ENCODE data around the gene TMEM116.
"Not testable (repeated sequence)": the region's sequence is repeated elsewhere in the genome, so short reads cannot be mapped to it uniquely, and the experiment has no call there.

The TMEM116 gene

GRCh38 chr12:111957224-111957623 lies 55.7 kb downstream of the TMEM116 start:
- WGBS (ENCODE audit: extremely low coverage, insufficient coverage, insufficient read length) = no CpG with 5 or more reads among the region's 31 CpGs
- H3K9ac ChIP-seq (ENCODE audit: low read length); H3K36me3 ChIP-seq (ENCODE audit: control insufficient read depth in 1 of 2, insufficient read depth in 2 of 2, low read length in 2 of 2): not testable (repeated sequence)

GRCh38 chr12:111954969-111955368 lies 58.0 kb downstream of the TMEM116 start:
- H2AFZ ChIP-seq (ENCODE audit: insufficient read depth, low read length, poor library complexity) = no peak overlapping the region
- no peak overlapping the region for H3K4ac ChIP-seq (ENCODE audit: low read depth, low read length)
- H4K91ac ChIP-seq (ENCODE audit: low read depth, low read length) = no peak overlapping the region
- no peaks in the 10 kb centered on the region for H3K79me1 ChIP-seq (ENCODE audit: low read length)
- WGBS (ENCODE audit: extremely low coverage, insufficient coverage, insufficient read length) = no CpG with 5 or more reads among the region's 5 CpGs
- DNase-seq = no peak
- no peaks in the 10 kb centered on the region for H3K4me1 ChIP-seq (ENCODE audit: control insufficient read depth in 1 of 2, insufficient read depth in 2 of 2, low read length in 2 of 2)
- no peak overlapping the region for H3K9ac ChIP-seq (ENCODE audit: low read length)
- no peak overlapping the region for H3K27ac ChIP-seq (ENCODE audit: low read depth, low read length)
- H3K4me3 ChIP-seq (ENCODE audit: low read depth, low read length) = no peak overlapping the region
- peaks cover 8% of the 10 kb centered on the region for H3K9me3 ChIP-seq (ENCODE audit: insufficient read depth, low read depth, low read length)
- no peak overlapping the region for H4K12ac ChIP-seq (ENCODE audit: low read depth, low read length)
- H2BK120ac ChIP-seq (ENCODE audit: insufficient read depth, low read length, poor library complexity) = no peak overlapping the region
- no peak overlapping the region for H3K18ac ChIP-seq (ENCODE audit: low read length)
- no peaks in the 10 kb centered on the region for H3K27me3 ChIP-seq (ENCODE audit: insufficient read depth, low read length)
- H3K23ac ChIP-seq (ENCODE audit: low read length) = no peak overlapping the region
- H2BK12ac ChIP-seq (ENCODE audit: low read length) = no peak overlapping the region
- no peak overlapping the region for H3K14ac ChIP-seq (ENCODE audit: low read length)
- H3K79me2 ChIP-seq (ENCODE audit: control insufficient read depth, insufficient read depth, low read length, poor library complexity) = no peaks in the 10 kb centered on the region
- H3K4me2 ChIP-seq (ENCODE audit: low read length) = no peak overlapping the region
- no peak overlapping the region for H2AK5ac ChIP-seq (ENCODE audit: low read length)
- no peak overlapping the region for H4K8ac ChIP-seq (ENCODE audit: low read depth, low read length)
- H2BK5ac ChIP-seq (ENCODE audit: low read depth, low read length, poor library complexity) = no peak overlapping the region
- H3K36me3 ChIP-seq (ENCODE audit: control insufficient read depth in 1 of 2, insufficient read depth in 2 of 2, low read length in 2 of 2) = no peaks in the 10 kb centered on the region

More at GRCh38 chr12:111957224-111957623, 55.7 kb downstream of the TMEM116 start:
- H3K18ac ChIP-seq (ENCODE audit: low read length); H4K8ac ChIP-seq (ENCODE audit: low read depth, low read length); H3K4me1 ChIP-seq (ENCODE audit: control insufficient read depth in 1 of 2, insufficient read depth in 2 of 2, low read length in 2 of 2); H3K14ac ChIP-seq (ENCODE audit: low read length); H3K4me3 ChIP-seq (ENCODE audit: low read depth, low read length); H3K4ac ChIP-seq (ENCODE audit: low read depth, low read length); H2BK120ac ChIP-seq (ENCODE audit: insufficient read depth, low read length, poor library complexity); H2AFZ ChIP-seq (ENCODE audit: insufficient read depth, low read length, poor library complexity); H4K12ac ChIP-seq (ENCODE audit: low read depth, low read length); H3K4me2 ChIP-seq (ENCODE audit: low read length); H4K91ac ChIP-seq (ENCODE audit: low read depth, low read length); H3K23ac ChIP-seq (ENCODE audit: low read length); H2AK5ac ChIP-seq (ENCODE audit: low read length); H3K27me3 ChIP-seq (ENCODE audit: insufficient read depth, low read length); H3K27ac ChIP-seq (ENCODE audit: low read depth, low read length); H3K79me1 ChIP-seq (ENCODE audit: low read length); DNase-seq; H3K9me3 ChIP-seq (ENCODE audit: insufficient read depth, low read depth, low read length); H2BK5ac ChIP-seq (ENCODE audit: low read depth, low read length, poor library complexity); H3K79me2 ChIP-seq (ENCODE audit: control insufficient read depth, insufficient read depth, low read length, poor library complexity); H2BK12ac ChIP-seq (ENCODE audit: low read length): not testable (repeated sequence)

- no peak overlapping the region for H2AFZ ChIP-seq (ENCODE audit: insufficient read depth, low read length, poor library complexity)
- H3K4me1 ChIP-seq (ENCODE audit: control insufficient read depth in 1 of 2, insufficient read depth in 2 of 2, low read length in 2 of 2) = no peaks in the 10 kb centered on the region
- H3K4me2 ChIP-seq (ENCODE audit: low read length) = no peak overlapping the region
- H3K14ac ChIP-seq (ENCODE audit: low read length) = no peak overlapping the region
- no peak overlapping the region for H2BK12ac ChIP-seq (ENCODE audit: low read length)
- no peak overlapping the region for H3K18ac ChIP-seq (ENCODE audit: low read length)
- DNase-seq = no peak
- H3K9me3 ChIP-seq (ENCODE audit: insufficient read depth, low read depth, low read length) = peaks cover 8% of the 10 kb centered on the region
- no peak overlapping the region for H4K12ac ChIP-seq (ENCODE audit: low read depth, low read length)
- H3K4ac ChIP-seq (ENCODE audit: low read depth, low read length) = no peak overlapping the region
- H2AK5ac ChIP-seq (ENCODE audit: low read length) = no peak overlapping the region
- no peak overlapping the region for H4K8ac ChIP-seq (ENCODE audit: low read depth, low read length)
- H3K27me3 ChIP-seq (ENCODE audit: insufficient read depth, low read length) = no peaks in the 10 kb centered on the region
- H2BK120ac ChIP-seq (ENCODE audit: insufficient read depth, low read length, poor library complexity) = no peak overlapping the region
- WGBS (ENCODE audit: extremely low coverage, insufficient coverage, insufficient read length) = no CpG with 5 or more reads among the region's 4 CpGs
- H2BK5ac ChIP-seq (ENCODE audit: low read depth, low read length, poor library complexity) = no peak overlapping the region
- no peaks in the 10 kb centered on the region for H3K79me2 ChIP-seq (ENCODE audit: control insufficient read depth, insufficient read depth, low read length, poor library complexity)
- H4K91ac ChIP-seq (ENCODE audit: low read depth, low read length) = no peak overlapping the region
- no peak overlapping the region for H3K4me3 ChIP-seq (ENCODE audit: low read depth, low read length)
- H3K27ac ChIP-seq (ENCODE audit: low read depth, low read length) = no peak overlapping the region
- no peaks in the 10 kb centered on the region for H3K36me3 ChIP-seq (ENCODE audit: control insufficient read depth in 1 of 2, insufficient read depth in 2 of 2, low read length in 2 of 2)
- no peaks in the 10 kb centered on the region for H3K79me1 ChIP-seq (ENCODE audit: low read length)
- H3K23ac ChIP-seq (ENCODE audit: low read length) = no peak overlapping the region
- no peak overlapping the region for H3K9ac ChIP-seq (ENCODE audit: low read length)
These were observed 59.5 kb downstream of the TMEM116 start for GRCh38 chr12:111953455-111953854.

- H3K4ac ChIP-seq (ENCODE audit: low read depth, low read length); H2AFZ ChIP-seq (ENCODE audit: insufficient read depth, low read length, poor library complexity); DNase-seq; H2BK12ac ChIP-seq (ENCODE audit: low read length); H3K27me3 ChIP-seq (ENCODE audit: insufficient read depth, low read length); H3K27ac ChIP-seq (ENCODE audit: low read depth, low read length); H4K12ac ChIP-seq (ENCODE audit: low read depth, low read length); H3K23ac ChIP-seq (ENCODE audit: low read length); H3K18ac ChIP-seq (ENCODE audit: low read length); H4K8ac ChIP-seq (ENCODE audit: low read depth, low read length); H2BK5ac ChIP-seq (ENCODE audit: low read depth, low read length, poor library complexity); H3K4me1 ChIP-seq (ENCODE audit: control insufficient read depth in 1 of 2, insufficient read depth in 2 of 2, low read length in 2 of 2); H3K79me2 ChIP-seq (ENCODE audit: control insufficient read depth, insufficient read depth, low read length, poor library complexity); H2BK120ac ChIP-seq (ENCODE audit: insufficient read depth, low read length, poor library complexity); H3K4me3 ChIP-seq (ENCODE audit: low read depth, low read length); H3K9me3 ChIP-seq (ENCODE audit: insufficient read depth, low read depth, low read length); H3K79me1 ChIP-seq (ENCODE audit: low read length); H3K9ac ChIP-seq (ENCODE audit: low read length); H4K91ac ChIP-seq (ENCODE audit: low read depth, low read length); H3K4me2 ChIP-seq (ENCODE audit: low read length); H2AK5ac ChIP-seq (ENCODE audit: low read length); H3K14ac ChIP-seq (ENCODE audit: low read length); H3K36me3 ChIP-seq (ENCODE audit: control insufficient read depth in 1 of 2, insufficient read depth in 2 of 2, low read length in 2 of 2): not testable (repeated sequence)
- WGBS (ENCODE audit: extremely low coverage, insufficient coverage, insufficient read length) = no CpG with 5 or more reads among the region's 4 CpGs
These were observed 60.7 kb downstream of the TMEM116 start for GRCh38 chr12:111952084-111952787.
